ENCODE measurements around the gene AMN. TPM values are rescaled to one million over a fixed set of nuclear protein-coding genes. Genes with fewer than 3 reads are reported as not detected.

The AMN gene
- total RNA-seq, 1 experiment from 2014 or later = 5.6 TPM

DNA sequence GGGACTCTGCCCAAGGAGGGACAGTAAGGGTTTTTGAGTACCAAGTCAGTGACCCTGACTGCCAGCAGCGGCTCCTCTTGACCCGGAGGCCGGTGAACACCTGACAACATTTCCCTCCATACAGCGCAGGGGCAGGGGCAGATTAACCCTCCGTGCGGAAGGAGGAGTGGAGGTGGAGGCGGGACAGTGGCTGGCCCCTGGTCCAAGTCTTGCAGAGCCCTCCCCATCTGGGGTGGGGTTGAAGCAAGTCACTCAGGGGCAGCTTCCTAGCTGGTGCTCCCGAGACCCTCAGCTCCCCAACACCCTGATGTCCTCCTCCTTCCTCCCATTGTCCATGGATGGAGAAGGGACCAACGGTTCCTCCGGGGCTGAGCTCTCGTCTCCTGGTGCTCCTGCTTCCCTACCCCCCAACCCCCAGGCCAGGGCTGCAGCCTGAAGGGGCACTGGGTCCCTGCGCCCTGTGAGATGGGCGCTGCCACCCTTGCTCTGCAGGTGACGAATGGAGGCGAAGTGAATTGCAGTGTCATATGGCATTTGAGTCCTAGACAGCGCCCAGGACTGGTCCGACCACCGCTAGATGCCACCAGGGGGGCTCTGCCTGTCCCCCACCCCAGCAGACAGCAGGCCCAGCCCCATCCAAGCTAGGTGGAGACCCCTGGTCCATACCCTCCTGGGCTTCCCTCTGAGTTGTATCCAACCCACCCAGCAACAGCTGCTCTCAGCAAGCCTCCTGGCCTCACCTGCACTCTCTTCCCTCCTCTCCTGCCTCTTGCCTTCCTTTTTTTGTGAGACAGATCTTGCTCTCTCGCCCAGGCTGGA is 7.0 kb upstream of the AMN start:
- H3K4me1 ChIP-seq (ENCODE audit: insufficient read depth, low read length, poor library complexity, severe bottlenecking) = no peaks in the 10 kb centered on the region
- no peaks in the 10 kb centered on the region for H3K9me3 ChIP-seq (ENCODE audit: low read depth, low read length, poor library complexity, severe bottlenecking)
- POLR2A ChIA-PET (ENCODE audit: low non-redundant PET) = no interaction called here
- intact Hi-C loops (cut with micrococcal nuclease; ENCODE audit: unreplicated experiment) = loop anchor here (2.0 to 10.0 kb wide), 3 partner anchors 141 to 391 kb away; no protein-coding TSS in a partner anchor
- no peak for TF ChIP-seq EZH2 (IDR thresholded peaks at IDR 0.05; ENCODE audit: borderline replicate concordance, low read depth, low read length, poor library complexity, severe bottlenecking)
- TF ChIP-seq, protein P1, sequence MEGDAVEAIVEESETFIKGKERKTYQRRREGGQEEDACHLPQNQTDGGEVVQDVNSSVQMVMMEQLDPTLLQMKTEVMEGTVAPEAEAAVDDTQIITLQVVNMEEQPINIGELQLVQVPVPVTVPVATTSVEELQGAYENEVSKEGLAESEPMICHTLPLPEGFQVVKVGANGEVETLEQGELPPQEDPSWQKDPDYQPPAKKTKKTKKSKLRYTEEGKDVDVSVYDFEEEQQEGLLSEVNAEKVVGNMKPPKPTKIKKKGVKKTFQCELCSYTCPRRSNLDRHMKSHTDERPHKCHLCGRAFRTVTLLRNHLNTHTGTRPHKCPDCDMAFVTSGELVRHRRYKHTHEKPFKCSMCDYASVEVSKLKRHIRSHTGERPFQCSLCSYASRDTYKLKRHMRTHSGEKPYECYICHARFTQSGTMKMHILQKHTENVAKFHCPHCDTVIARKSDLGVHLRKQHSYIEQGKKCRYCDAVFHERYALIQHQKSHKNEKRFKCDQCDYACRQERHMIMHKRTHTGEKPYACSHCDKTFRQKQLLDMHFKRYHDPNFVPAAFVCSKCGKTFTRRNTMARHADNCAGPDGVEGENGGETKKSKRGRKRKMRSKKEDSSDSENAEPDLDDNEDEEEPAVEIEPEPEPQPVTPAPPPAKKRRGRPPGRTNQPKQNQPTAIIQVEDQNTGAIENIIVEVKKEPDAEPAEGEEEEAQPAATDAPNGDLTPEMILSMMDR (conservative IDR thresholded peaks at IDR 0.05; ENCODE audit: low read depth, low read length) = no peak
- CTCF ChIA-PET = interaction anchor here (0.9 kb wide), 1 partner anchor 221 kb away, joined by 3 read pairs; no protein-coding TSS in a partner anchor
- H3K4me3 ChIP-seq (ENCODE audit: low read depth, low read length, poor library complexity, severe bottlenecking) = no peak overlapping the region
- no peaks in the 10 kb centered on the region for H3K27me3 ChIP-seq (replicated peaks; ENCODE audit: insufficient read depth, low read depth, low read length, poor library complexity)
- H3K36me3 ChIP-seq (ENCODE audit: insufficient read depth, low read length, poor library complexity, severe bottlenecking) = no peaks in the 10 kb centered on the region
- no peak for DNase-seq (ENCODE audit: low spot score)
- no peak overlapping the region for H3K27ac ChIP-seq (ENCODE audit: low read depth, low read length, poor library complexity, severe bottlenecking)
- BruUV-seq (replicated peaks) = no TSS peak

DNA sequence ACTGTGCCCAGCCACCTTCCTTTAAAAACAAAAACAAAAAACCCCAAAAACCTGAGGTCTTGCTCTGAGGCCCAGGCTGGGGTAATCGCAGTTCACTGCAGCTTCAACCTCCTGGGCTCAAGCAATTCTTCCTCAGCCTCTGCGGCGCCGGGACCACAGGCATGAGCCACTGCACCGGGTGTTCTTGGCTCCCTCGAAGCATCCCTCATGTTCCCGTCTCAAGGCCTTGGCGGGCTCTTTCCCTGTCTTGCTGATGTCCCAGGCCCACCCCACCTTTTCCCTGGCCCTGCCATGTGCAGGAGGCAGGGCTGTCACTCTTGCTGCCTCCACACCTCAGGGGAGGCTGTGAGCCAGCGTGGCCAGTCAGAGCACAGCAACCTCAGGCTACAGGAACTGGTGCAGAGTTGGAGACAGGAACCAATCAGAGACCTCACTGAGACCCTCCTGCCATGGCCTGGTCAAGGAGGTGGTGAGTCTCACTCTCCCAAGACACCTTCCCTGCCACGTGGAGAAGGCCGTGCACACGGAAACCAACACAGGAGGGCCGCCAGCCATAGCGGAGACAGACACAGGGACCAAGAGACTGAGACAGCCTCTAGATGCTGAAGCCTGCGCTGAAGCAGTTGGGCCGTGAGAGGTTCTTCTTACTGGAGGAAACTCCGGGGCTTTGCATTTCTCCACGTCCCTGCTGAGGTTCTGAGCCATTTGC is 6.0 kb upstream of the AMN start:
- ChIA-PET POLR2A (ENCODE audit: low non-redundant PET) (no interaction called here), CTCF (no interaction called here)
- TF ChIP-seq, protein P1 (conservative IDR thresholded peaks at IDR 0.05; ENCODE audit: low read depth, low read length) = no peak
- TF ChIP-seq EZH2 (IDR thresholded peaks at IDR 0.05; ENCODE audit: borderline replicate concordance, low read depth, low read length, poor library complexity, severe bottlenecking) = no peak
- no peak for DNase-seq (ENCODE audit: low spot score)
- no TSS peak for BruUV-seq (replicated peaks)
- H3K27me3 ChIP-seq (replicated peaks; ENCODE audit: insufficient read depth, low read depth, low read length, poor library complexity) = no peaks in the 10 kb centered on the region
- H3K9me3 ChIP-seq (ENCODE audit: low read depth, low read length, poor library complexity, severe bottlenecking) = no peaks in the 10 kb centered on the region
- intact Hi-C loops (cut with micrococcal nuclease; ENCODE audit: unreplicated experiment) = loop anchor here (2.0 to 10.0 kb wide), 3 partner anchors 142 to 392 kb away; no protein-coding TSS in a partner anchor
- no peaks in the 10 kb centered on the region for H3K36me3 ChIP-seq (ENCODE audit: insufficient read depth, low read length, poor library complexity, severe bottlenecking)
- no peak overlapping the region for H3K27ac ChIP-seq (ENCODE audit: low read depth, low read length, poor library complexity, severe bottlenecking)
- H3K4me3 ChIP-seq (ENCODE audit: low read depth, low read length, poor library complexity, severe bottlenecking) = no peak overlapping the region
- no peaks in the 10 kb centered on the region for H3K4me1 ChIP-seq (ENCODE audit: insufficient read depth, low read length, poor library complexity, severe bottlenecking)

DNA sequence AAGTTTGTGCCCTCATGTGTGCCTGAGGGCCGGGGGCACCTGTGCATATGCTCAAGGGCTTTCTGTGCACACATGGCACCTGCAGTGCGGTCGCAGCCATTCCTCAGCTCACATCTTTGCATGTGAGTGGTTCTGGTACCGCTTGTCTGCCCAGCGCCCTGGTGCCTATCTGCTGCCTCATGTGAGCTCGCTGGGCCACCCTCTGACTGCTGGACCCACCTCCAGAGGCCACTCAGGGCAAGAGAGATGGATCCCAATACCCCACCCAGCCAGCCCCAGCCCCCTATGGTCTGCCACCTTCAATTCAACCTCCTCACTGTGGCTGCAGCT is 5.4 kb upstream of the AMN start:
- intact Hi-C loops (cut with micrococcal nuclease; ENCODE audit: unreplicated experiment) = loop anchor here (2.0 to 10.0 kb wide), 3 partner anchors 142 to 392 kb away; no protein-coding TSS in a partner anchor
- Histone ChIP-seq H3K27ac (ENCODE audit: low read depth, low read length, poor library complexity, severe bottlenecking) (no peak overlapping the region), H3K27me3 (replicated peaks; ENCODE audit: insufficient read depth, low read depth, low read length, poor library complexity) (no peaks in the 10 kb centered on the region), H3K4me1 (ENCODE audit: insufficient read depth, low read length, poor library complexity, severe bottlenecking) (no peaks in the 10 kb centered on the region), H3K9me3 (ENCODE audit: low read depth, low read length, poor library complexity, severe bottlenecking) (no peaks in the 10 kb centered on the region), H3K36me3 (ENCODE audit: insufficient read depth, low read length, poor library complexity, severe bottlenecking) (no peaks in the 10 kb centered on the region), H3K4me3 (ENCODE audit: low read depth, low read length, poor library complexity, severe bottlenecking) (no peak overlapping the region)
- no peak for DNase-seq (ENCODE audit: low spot score)
- TF ChIP-seq, protein P1 (conservative IDR thresholded peaks at IDR 0.05; ENCODE audit: low read depth, low read length) = no peak
- TF ChIP-seq EZH2 (IDR thresholded peaks at IDR 0.05; ENCODE audit: borderline replicate concordance, low read depth, low read length, poor library complexity, severe bottlenecking) = no peak
- BruUV-seq (replicated peaks) = no TSS peak
- ChIA-PET POLR2A (ENCODE audit: low non-redundant PET) (no interaction called here), CTCF (no interaction called here)

Data from A673 (cell line).